ENCODE results near the gene MAP2K3.

Gene MAP2K3

GRCh38 chr17:21252796-21253645, 31.5 kb upstream of the MAP2K3 start, which contains the start of gene NATD1:
TSS of gene NATD1 (minus strand) at chr17:21253410. CDS start at chr17:21253264, 146 bp downstream.
- DNase-seq: peak; percentile 83

- no peak for DNase-seq
Measured at GRCh38 chr17:21253646-21254441, 30.7 kb upstream of the MAP2K3 start.

GRCh38 chr17:21258593-21258992, 25.9 kb upstream of the MAP2K3 start:
- no peak for DNase-seq

GRCh38 chr17:21262259-21262993, 22.1 kb upstream of the MAP2K3 start:
- DNase-seq: no peak

GRCh38 chr17:21263376-21263775, 21.1 kb upstream of the MAP2K3 start:
- no peak for DNase-seq

- no peak for DNase-seq
Measured at GRCh38 chr17:21268596-21269188, 15.8 kb upstream of the MAP2K3 start.

- DNase-seq: no peak
Measured at GRCh38 chr17:21269394-21269793, 15.1 kb upstream of the MAP2K3 start.

- no peak for DNase-seq
Measured at GRCh38 chr17:21271454-21272183, 12.9 kb upstream of the MAP2K3 start.

- no peak for DNase-seq
Measured at GRCh38 chr17:21272250-21272649, 12.3 kb upstream of the MAP2K3 start.

GRCh38 chr17:21272881-21273792, 11.4 kb upstream of the MAP2K3 start:
- no peak for DNase-seq

- DNase-seq: no peak
Measured at GRCh38 chr17:21275047-21275578, 9.4 kb upstream of the MAP2K3 start.

GRCh38 chr17:21275579-21276263, 8.8 kb upstream of the MAP2K3 start:
- DNase-seq: peak; percentile 95

- peak; percentile 33 for DNase-seq
Measured at GRCh38 chr17:21276264-21276588, 8.3 kb upstream of the MAP2K3 start.

GRCh38 chr17:21277332-21277731, 7.2 kb upstream of the MAP2K3 start:
- no peak for DNase-seq

GRCh38 chr17:21278450-21279197, 5.9 kb upstream of the MAP2K3 start:
- peak; percentile 29 for DNase-seq

GRCh38 chr17:21279198-21279535, 5.3 kb upstream of the MAP2K3 start:
- no peak for DNase-seq

- DNase-seq: no peak
Measured at GRCh38 chr17:21279582-21279981, 4.9 kb upstream of the MAP2K3 start.

- peak; percentile 83 for DNase-seq
Measured at GRCh38 chr17:21280081-21280518, 4.4 kb upstream of the MAP2K3 start.

- no peak for DNase-seq
Measured at GRCh38 chr17:21282231-21282630, 2.3 kb upstream of the MAP2K3 start.

GRCh38 chr17:21282850-21283249, 1.7 kb upstream of the MAP2K3 start:
- DNase-seq: no peak

Data from stimulated activated naive CD4-positive, alpha-beta T cell treated with Interleukin-2 at 50 U/mL for 16 hours (primary cell).